ENCODE results near the gene MYO7A. TPM values are rescaled to one million over a fixed set of nuclear protein-coding genes. Genes with fewer than 3 reads are reported as not detected.
A peak's percentile ranks its signal among the peaks of the same experiment; 100 is the strongest.

Gene MYO7A
- total RNA-seq, 1 donor: 0.27 TPM

DNA sequence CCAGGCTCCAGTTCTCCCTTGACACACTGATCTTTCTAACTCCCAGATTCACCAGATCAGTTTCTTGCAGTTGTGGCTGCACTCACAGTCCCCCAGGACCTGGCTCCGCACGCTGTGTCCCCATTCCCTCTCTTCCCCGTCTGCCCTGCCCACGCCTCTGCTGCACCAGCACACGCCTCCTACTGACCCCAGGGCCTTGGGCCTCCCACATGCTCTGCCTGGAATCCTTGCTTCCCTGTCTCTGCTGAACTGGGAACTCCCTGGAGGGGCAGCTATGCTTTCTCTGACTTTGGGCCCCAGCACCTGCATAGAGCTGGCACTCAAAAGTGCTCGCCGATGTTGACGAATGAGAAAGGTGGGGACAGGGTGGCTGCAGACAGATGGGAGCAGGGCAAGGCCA is 68.9 kb downstream of the MYO7A start:
- no peak for DNase-seq (ENCODE audit: low read depth in 2 of 3, low spot score in 2 of 3)

GRCh38 chr11:77197626-77198320 is 69.7 kb downstream of the MYO7A start:
- DNase-seq (ENCODE audit: low read depth in 2 of 3, low spot score in 2 of 3): no peak

GRCh38 chr11:77198440-77198849 is 70.4 kb downstream of the MYO7A start:
- DNase-seq (ENCODE audit: low read depth in 2 of 3, low spot score in 2 of 3): peak in 1 of 3 donors; percentile 42

DNA sequence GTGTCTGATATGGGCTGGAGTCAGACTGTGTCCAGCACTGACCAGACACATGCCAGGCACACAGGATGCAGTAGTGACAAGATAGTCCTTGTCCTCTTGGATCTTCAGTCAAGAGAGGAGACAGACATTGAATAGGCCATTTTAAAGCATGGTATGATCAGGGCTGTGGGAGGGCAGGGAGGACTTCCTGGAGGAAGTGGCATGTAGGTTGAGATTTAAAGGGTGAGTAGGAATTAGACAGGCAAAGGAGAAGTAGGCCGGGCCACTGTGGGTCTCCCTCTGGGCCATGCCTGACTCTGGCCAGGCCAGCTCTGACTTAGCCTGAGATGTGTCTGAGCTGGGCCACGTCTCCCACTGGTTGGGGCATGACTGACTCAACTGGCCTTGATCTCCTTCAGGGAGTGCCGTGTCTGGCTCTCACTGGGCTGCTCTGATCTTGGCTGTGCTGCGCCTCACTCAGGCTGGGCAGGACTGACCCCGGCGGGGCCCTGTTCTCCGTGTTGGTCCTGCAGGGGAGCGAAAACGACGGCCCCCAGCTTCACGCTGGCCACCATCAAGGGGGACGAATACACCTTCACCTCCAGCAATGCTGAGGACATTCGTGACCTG is 71.2 kb downstream of the MYO7A start:
- DNase-seq (ENCODE audit: low read depth in 2 of 3, low spot score in 2 of 3): no peak

DNA sequence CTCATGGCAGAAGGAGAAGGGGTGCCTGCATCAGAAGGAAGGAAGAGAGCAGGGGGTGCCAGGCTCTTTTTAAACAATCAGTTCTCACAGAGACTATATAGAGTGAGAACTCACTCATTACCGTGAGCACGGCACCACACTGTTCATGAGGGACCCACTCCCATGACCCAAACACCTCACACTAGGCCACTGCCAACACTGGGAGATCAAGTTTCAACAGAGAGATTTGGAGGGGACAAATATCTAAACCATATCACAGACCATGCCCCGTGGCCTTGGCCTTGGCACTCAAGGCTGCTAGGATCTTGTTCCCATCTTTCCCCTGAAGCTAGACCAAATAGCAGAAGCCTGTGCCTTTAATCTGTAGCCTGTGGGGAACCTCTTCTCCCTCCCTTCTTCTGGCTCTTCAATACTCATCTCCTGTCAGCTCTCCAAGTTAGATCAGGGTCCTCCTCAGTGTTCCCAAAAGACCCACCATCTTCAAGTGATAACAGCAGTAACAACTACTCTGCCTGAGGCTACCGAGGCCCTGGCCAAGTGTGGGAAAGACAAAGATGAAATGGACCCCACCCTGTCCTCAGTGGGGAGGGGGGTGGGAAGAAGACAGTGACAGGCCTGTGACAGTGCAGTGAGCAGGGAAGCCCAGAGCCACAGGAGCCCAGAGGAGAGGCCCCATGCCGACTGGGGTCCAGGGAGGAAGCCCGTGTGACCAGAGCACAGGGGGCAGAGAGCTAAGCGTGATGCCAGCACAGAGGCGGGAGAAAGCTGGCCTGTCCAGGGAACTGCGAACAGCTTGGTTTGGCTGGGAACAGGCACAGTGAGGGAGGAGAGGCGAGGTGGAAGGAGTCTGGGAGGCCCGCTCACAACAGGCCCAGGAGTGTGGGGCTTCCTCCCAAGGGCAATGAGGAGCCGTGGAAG is 72.6 kb downstream of the MYO7A start:
- DNase-seq (ENCODE audit: low read depth in 2 of 3, low spot score in 2 of 3): no peak

DNA sequence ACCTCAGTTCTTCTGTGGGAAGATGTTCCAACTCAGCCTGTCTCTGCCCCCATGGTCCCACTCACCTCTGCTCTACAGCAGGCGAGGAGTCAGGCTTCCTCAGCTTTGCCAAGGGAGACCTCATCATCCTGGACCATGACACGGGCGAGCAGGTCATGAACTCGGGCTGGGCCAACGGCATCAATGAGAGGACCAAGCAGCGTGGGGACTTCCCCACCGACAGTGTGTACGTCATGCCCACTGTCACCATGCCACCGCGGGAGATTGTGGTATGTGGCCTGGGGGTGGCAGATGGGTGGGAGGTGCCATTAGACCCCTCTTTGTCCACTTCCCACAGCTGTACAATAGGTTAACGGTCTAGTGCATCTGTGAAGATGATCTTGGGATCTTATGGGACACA is 73.3 kb downstream of the MYO7A start:
- DNase-seq (ENCODE audit: low read depth in 2 of 3, low spot score in 2 of 3): no peak

DNA sequence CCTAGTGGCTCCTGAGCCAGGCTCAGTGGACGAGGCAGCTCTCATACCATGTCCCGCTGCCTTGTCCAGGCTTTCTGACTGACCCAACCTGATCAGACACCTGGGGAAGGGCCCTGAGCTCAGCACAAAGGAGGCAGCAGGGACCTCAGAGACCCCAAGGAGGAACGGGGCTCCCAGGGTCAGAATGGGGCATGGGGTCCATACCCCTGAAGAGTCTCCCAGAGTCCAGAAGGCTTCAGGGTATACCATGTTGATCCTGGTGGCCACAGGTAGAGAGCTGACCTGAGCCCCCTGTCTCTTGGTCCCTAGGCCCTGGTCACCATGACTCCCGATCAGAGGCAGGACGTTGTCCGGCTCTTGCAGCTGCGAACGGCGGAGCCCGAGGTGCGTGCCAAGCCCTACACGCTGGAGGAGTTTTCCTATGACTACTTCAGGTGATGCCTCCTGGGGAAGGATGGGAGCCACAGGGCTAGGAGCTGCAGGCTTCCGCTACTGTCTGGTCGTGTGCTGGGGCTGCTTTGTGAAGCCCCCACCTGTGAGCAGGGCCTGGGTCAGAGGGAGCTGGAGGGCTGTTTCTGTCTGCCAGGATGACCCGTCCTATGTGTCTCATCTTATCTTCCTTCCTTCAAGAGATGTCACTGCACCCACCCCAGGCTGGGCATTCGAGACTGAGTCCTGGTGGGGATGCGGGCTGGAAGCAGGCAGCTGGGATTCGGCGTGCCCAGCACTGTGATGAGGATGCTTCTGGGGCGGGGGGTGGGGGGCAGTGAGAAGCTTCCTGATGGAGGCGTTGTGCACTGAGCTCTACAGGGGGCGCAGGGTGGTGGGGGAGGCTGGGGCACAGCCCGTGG is 74.2 kb downstream of the MYO7A start:
- no peak for DNase-seq (ENCODE audit: low read depth in 2 of 3, low spot score in 2 of 3)

- no peak for DNase-seq (ENCODE audit: low read depth in 2 of 3, low spot score in 2 of 3)
Observed at GRCh38 chr11:77202941-77203900, 75.2 kb downstream of the MYO7A start.

- DNase-seq (ENCODE audit: low read depth in 2 of 3, low spot score in 2 of 3): no peak
Observed at GRCh38 chr11:77203901-77204753, 76.1 kb downstream of the MYO7A start.

GRCh38 chr11:77204754-77205466 is 76.9 kb downstream of the MYO7A start:
- no peak for DNase-seq (ENCODE audit: low read depth in 2 of 3, low spot score in 2 of 3)

DNA sequence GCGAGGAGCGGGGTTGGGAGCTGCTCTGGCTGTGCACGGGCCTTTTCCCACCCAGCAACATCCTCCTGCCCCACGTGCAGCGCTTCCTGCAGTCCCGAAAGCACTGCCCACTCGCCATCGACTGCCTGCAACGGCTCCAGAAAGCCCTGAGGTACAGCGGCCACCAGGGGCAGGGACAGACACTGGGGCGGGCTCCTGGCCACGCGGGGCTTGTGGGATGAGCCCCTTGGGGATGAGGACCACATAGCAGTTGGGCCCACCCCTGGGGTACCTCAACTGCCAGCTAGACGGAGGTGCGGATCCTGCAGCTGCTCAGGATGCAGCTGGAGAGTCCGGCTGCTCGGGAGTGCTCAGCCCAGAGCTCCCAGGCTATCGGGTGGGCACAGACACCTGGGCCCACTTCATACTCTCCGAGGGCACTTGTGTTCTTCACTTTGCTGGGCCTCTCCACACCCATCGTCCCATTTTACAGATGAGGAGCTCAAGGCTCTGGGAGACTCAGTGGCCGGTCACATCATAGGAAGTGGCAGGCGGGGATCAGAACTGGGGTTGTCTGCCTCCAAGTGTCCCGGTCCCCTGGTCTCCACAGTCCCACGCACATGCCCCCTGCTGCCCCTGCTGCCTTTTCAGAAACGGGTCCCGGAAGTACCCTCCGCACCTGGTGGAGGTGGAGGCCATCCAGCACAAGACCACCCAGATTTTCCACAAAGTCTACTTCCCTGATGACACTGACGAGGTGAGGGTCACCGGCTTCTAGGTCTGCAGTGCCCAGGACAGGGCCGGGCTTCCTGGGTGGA is 77.6 kb downstream of the MYO7A start:
- no peak for DNase-seq (ENCODE audit: low read depth in 2 of 3, low spot score in 2 of 3)

DNA sequence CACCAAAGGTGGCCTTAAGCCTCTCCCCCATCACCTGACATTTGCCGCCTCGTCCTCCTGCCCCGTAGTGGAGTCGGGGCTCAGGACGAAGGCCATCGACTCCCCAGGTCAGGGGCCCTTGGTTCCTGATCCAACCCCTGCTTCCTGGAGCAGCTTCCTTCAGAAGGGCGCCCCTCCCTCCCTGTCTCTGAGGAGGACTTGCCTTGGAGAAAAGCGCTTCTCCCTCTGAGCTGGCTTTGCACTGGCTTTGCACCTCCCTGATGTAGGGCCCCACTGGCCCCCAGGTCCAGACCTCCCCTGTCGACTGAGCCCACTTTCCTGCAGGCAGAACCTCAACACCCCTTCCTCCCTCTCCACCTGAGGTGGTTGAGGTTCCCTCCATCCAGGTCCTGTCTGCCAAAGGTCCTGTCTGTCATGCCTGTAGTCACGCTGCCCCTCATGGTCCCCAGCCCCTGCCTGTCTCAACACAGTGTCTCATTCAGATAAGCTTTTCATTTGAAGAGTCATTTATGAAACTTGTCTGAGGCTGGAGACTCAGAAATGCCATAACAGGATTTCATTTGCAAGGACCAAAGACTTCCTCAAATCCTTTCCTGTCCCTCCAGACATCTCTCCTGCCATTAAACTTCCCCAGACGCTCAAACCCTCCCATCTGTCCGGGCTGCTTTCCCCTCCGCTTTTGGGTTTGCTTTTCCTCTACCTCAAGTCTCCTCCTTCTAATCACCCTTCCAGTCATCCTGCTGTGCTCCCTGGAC is 78.4 kb downstream of the MYO7A start:
- DNase-seq (ENCODE audit: low read depth in 2 of 3, low spot score in 2 of 3): no peak

DNA sequence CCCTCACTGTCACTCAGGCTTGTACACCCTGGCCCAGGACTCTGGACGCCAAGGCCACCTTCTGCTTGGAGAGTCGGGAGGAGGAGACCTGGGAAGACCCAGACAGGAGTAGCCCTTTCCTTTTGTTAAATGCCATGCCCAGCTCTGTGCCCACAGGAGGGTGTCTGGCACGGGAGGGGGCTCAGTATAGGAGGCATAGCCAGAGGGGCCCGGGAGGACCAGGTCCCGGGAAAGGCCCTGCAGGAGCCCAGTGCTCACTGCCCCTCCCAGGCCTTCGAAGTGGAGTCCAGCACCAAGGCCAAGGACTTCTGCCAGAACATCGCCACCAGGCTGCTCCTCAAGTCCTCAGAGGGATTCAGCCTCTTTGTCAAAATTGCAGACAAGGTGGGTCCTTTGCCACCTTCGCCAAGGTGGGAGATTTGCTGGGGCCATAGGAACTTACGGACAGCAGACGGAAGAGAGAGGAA is 79.0 kb downstream of the MYO7A start:
- no peak for DNase-seq (ENCODE audit: low read depth in 2 of 3, low spot score in 2 of 3)

DNA sequence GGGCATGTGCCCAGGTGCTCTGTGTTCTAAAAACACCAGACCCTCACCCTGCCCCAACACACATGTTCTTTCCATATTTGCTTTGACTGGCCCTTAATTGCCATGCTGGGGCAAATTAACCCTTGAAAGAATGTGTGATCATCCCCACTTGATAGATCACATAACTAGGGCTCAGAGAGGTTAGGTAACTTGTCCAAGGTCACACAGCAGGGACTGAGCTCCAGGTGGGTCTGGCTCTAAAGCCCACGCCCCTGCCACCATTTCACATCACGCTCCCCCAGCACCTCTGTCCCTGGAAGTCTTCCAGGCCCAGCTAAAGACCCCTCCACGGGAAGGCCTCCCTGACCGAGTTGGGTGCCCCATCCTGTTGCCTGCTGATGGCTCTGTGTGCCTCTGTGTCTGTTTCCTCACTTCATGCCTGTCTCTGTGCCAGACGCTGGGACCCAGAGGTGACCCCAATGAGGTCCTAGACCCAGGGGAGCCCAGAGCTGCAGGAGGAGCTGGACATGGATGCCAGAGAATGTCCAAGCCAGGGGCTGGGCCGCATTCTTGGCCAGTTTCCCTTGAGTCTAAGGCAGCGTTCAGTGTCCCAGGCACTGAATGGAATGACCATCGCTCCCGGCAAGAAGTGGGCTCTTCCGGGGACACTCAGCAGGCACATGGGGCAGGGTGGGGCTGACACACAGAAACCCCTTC is 79.7 kb downstream of the MYO7A start:
- no peak for DNase-seq (ENCODE audit: low read depth in 2 of 3, low spot score in 2 of 3)

DNA sequence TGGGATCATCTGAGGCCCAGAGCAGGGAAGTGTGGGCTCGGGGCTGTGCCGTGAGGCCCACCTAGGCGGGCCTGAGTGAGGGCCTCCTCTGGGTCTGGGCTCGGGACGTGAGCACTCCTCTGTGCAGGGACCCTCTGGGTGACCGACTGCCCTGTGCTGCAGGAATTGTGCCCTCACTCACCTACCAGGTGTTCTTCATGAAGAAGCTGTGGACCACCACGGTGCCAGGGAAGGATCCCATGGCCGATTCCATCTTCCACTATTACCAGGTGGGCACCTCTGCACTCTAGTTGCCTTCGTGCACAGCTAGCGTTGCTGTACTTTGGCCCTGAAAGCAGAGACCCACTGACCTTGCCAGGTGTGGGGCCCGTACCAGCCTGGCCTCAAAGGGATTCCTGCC is 80.5 kb downstream of the MYO7A start:
- no peak for DNase-seq (ENCODE audit: low read depth in 2 of 3, low spot score in 2 of 3)

- DNase-seq (ENCODE audit: low read depth in 2 of 3, low spot score in 2 of 3): no peak
Observed at GRCh38 chr11:77209663-77210062, 81.6 kb downstream of the MYO7A start.

Data from hematopoietic multipotent progenitor cell (in vitro differentiated cells).